PC-3 (cell line): ENCODE results near the gene EMP2.

Source experiments
- CTCF ChIP-seq: fragments of 300-600 bp; sonication (generic); conservative IDR thresholded peaks from 2 replicates; pipeline ENCODE4 v1.5.1; 2017; ENCODE audit warnings: antibody characterized with exemption, low read depth, mild to moderate bottlenecking, low read length
- EZH2phosphoT487 ChIP-seq: fragments of 300-600 bp; sonication (generic); IDR thresholded peaks from 2 replicates; pipeline ENCODE4 v1.6.1; 2018; ENCODE audit warnings: mild to moderate bottlenecking, antibody characterized with exemption, low read length, borderline replicate concordance

- TF ChIP-seq CTCF: peak; percentile 67
- TF ChIP-seq EZH2phosphoT487: no peak
These were observed at the start of gene EMP2 for GRCh38 chr16:10579965-10580882.
